ENCODE data around the gene MASTL. TPM values are rescaled to one million over a fixed set of nuclear protein-coding genes. Genes with fewer than 3 reads are reported as not detected.

The MASTL gene
- polyA plus RNA-seq, 3 donors from 2014 or later = 1.5 to 3.5 TPM; not detected in 1

- DNase-seq = no peak
- Mint-ChIP-seq H3K27ac (peak overlapping the region in 1 of 6 donors; percentile 57), H3K27me3 (ENCODE audit: low read depth in 3 of 3) (peaks cover 0 to 2% (median 0%) of the 10 kb centered on the region in 3 donors), H3K4me3 (no peak overlapping the region), H3K36me3 (peaks cover 5 to 26% (median 23%) of the 10 kb centered on the region in 3 donors), H3K9me3 (no peaks in the 10 kb centered on the region), H3K4me1 (no peaks in the 10 kb centered on the region)
Measured at GRCh38 chr10:27169849-27170248, 14.7 kb downstream of the MASTL start.

DNA sequence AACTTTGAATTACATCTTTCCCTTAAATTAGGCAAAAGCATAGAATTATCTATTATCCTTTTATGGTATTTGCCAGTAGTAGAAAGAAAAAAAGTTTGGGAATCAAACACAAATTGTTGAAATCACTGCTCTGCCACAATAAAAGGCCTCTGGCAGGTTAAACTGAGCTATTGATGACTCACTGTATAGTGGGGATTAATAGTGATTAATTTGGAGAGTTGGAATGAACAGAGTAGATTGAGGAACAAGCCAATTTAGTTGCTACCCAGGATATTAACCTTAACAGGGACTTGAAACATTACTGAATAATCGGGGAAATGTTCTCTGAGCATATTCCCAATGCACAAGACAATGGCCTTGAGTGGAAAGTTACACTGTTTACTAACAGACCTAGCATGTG lies 33.1 kb downstream of the MASTL start:
- Mint-ChIP-seq H3K4me1 (no peaks in the 10 kb centered on the region), H3K27me3 (ENCODE audit: low read depth in 3 of 3) (no peaks in the 10 kb centered on the region), H3K36me3 (peaks cover 6 to 14% (median 13%) of the 10 kb centered on the region in 3 donors), H3K27ac (no peak overlapping the region), H3K9me3 (no peaks in the 10 kb centered on the region), H3K4me3 (no peak overlapping the region)
- DNase-seq = no peak

DNA sequence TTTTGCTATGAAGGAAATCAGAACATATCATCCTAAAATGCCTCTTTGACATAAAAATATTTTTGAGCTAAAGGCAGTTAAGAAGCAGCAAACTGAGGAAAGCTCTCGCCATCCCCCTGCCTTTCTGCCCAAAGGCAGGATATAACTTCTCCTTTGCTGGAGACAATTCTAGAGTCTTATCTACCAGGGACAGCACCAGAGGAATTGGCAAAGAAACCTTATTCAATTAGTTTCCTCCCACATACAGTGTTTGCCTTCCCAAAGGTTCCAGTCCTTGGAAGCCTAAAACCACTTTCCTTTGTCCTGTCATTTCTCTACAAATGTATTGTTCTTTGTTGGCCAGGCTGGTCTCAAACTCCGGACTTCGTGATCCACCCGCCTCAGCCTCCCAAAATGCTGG lies 33.7 kb downstream of the MASTL start:
- Mint-ChIP-seq H3K36me3 (peaks cover 6 to 14% (median 12%) of the 10 kb centered on the region in 3 donors), H3K4me3 (no peak overlapping the region), H3K27ac (no peak overlapping the region), H3K27me3 (ENCODE audit: low read depth in 3 of 3) (no peaks in the 10 kb centered on the region), H3K4me1 (no peaks in the 10 kb centered on the region), H3K9me3 (no peaks in the 10 kb centered on the region)
- no peak for DNase-seq

- H3K4me3 Mint-ChIP-seq = no peak overlapping the region
- no peaks in the 10 kb centered on the region for H3K4me1 Mint-ChIP-seq
- H3K36me3 Mint-ChIP-seq = peaks cover 0 to 8% (median 4%) of the 10 kb centered on the region in 3 donors
- no peaks in the 10 kb centered on the region for H3K9me3 Mint-ChIP-seq
- H3K27ac Mint-ChIP-seq = no peak overlapping the region
- no peaks in the 10 kb centered on the region for H3K27me3 Mint-ChIP-seq (ENCODE audit: low read depth in 3 of 3)
- no peak for DNase-seq
Measured at GRCh38 chr10:27190508-27190907, 35.4 kb downstream of the MASTL start.

DNA sequence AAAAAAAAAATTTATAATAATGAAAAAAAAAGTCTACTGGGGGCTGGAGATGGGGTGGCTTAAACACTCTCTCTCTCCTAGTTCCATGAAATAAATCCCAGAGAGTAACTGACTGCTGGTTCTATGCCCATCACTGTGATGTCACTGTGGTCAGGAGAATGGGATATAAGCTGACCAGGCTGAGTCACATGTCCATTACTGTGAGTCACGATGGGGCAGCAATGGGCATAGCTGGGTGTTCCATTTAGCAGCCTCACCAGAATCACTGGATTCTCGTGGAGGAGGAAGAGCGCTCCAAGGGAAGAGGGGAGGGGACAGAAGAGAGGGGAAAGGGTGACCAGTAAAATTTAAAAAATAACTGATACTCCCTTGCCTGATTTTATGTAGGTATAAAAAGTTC lies 37.1 kb downstream of the MASTL start:
- no peak for DNase-seq
- no peaks in the 10 kb centered on the region for H3K9me3 Mint-ChIP-seq
- H3K4me3 Mint-ChIP-seq = no peak overlapping the region
- H3K27me3 Mint-ChIP-seq (ENCODE audit: low read depth in 3 of 3) = no peaks in the 10 kb centered on the region
- no peaks in the 10 kb centered on the region for H3K4me1 Mint-ChIP-seq
- H3K27ac Mint-ChIP-seq = peak overlapping the region in 3 of 6 donors; percentile 44 to 58 (median 57)
- peaks cover 0 to 8% (median 4%) of the 10 kb centered on the region in 3 donors for H3K36me3 Mint-ChIP-seq

GRCh38 chr10:27197980-27198620 lies 42.9 kb downstream of the MASTL start:
- H3K27ac Mint-ChIP-seq = peak overlapping the region; percentile 5 to 60 (median 24)
- no peak overlapping the region for H3K4me3 Mint-ChIP-seq
- peaks cover 0 to 2% (median 0%) of the 10 kb centered on the region in 3 donors for H3K27me3 Mint-ChIP-seq (ENCODE audit: low read depth in 3 of 3)
- no peak for DNase-seq
- H3K4me1 Mint-ChIP-seq = peaks cover 4 to 19% of the 10 kb centered on the region in 2 donors
- no peaks in the 10 kb centered on the region for H3K9me3 Mint-ChIP-seq
- peaks cover 13 to 22% (median 21%) of the 10 kb centered on the region in 3 donors for H3K36me3 Mint-ChIP-seq

DNA sequence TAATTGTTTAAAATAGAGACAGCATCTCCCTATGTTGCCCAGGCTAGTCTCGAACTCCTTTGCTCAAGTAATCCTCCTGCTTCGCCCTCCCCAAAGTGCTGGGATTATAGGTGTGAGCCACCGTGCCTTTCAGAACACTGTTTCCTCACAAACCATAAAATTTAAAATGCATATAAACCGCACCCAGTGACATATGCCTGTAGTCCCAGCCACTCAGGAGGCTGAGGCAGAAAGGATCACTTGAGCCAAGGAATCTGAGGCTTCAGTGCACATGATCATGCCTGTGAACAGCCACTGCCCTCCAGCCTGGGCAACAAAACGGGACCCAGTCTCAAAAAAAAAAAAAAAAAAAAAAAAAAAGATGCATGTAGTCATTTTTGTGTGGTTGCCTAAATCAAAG lies 48.7 kb downstream of the MASTL start:
- no peak overlapping the region for H3K4me3 Mint-ChIP-seq
- H3K36me3 Mint-ChIP-seq = peaks cover 19 to 31% (median 20%) of the 10 kb centered on the region in 3 donors
- H3K9me3 Mint-ChIP-seq = no peaks in the 10 kb centered on the region
- H3K4me1 Mint-ChIP-seq = peaks cover 0 to 11% of the 10 kb centered on the region in 2 donors
- peak overlapping the region in 1 of 6 donors; percentile 53 for H3K27ac Mint-ChIP-seq
- no peaks in the 10 kb centered on the region for H3K27me3 Mint-ChIP-seq (ENCODE audit: low read depth in 3 of 3)
- no peak for DNase-seq

- Mint-ChIP-seq H3K36me3 (peaks cover 22 to 38% (median 24%) of the 10 kb centered on the region in 3 donors), H3K9me3 (no peaks in the 10 kb centered on the region), H3K27me3 (ENCODE audit: low read depth in 3 of 3) (no peaks in the 10 kb centered on the region), H3K27ac (peak overlapping the region in 1 of 6 donors; percentile 43), H3K4me3 (no peak overlapping the region), H3K4me1 (peaks cover 0 to 5% of the 10 kb centered on the region in 2 donors)
- DNase-seq = no peak
Measured at GRCh38 chr10:27207350-27207749, 52.2 kb downstream of the MASTL start.

DNA sequence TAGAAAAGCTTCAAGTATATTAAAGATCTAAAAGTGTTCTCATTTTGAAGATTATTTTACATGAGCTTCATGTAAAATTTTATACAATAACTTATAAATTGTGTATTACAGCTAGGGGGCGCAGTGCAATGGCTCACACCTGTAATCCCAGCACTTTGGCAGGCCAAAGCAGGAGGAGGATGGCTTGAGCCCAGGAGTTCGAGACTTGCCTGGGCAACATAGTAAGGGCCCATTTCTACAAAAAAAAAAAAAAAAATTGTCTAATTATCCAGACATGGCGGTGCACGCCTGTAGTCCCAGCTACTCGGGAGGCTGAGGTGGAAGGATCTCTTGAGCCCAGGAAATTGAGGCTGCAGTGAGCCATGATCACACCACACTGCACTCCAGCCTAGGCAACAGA lies 68.8 kb downstream of the MASTL start:
- Mint-ChIP-seq H3K27me3 (ENCODE audit: low read depth in 3 of 3) (peaks cover 4 to 15% (median 8%) of the 10 kb centered on the region in 3 donors), H3K27ac (peak overlapping the region; percentile 86 to 97 (median 94)), H3K4me1 (peaks cover 49 to 59% of the 10 kb centered on the region in 2 donors), H3K9me3 (no peaks in the 10 kb centered on the region), H3K4me3 (peak overlapping the region; percentile 68 to 95 (median 79)), H3K36me3 (peaks cover 16 to 18% (median 18%) of the 10 kb centered on the region in 3 donors)
- peak; percentile 31 to 41 (median 39) for DNase-seq

DNA sequence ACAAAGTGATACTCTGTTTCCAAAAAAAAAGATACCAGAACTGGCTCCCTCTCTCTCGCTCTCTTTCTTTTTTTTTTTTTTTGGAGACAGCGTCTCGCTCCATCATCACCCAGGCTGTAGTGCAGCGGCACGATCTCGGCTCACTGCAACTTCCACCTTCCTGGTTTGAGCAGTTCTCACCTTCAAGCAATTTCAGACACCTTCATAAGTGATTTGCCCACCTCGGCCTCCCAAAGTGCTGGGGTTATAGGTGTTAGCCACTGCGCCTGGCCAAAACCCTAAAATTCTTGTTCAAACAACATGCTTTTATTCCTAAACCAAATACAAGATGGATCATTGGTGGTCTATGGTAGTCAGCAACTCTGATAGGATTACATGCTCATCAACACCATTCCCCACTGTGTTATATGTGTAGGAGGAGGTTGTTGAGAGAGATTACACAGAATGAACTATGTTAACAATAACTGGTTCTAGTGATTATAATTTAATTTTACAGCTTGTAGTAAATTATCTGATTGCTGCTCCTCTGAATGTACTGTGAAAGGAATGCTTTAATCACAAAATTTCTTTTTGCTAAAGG lies 69.9 kb downstream of the MASTL start:
- H3K4me3 Mint-ChIP-seq = peak overlapping the region; percentile 77 to 95 (median 81)
- H3K27me3 Mint-ChIP-seq (ENCODE audit: low read depth in 3 of 3) = peaks cover 4 to 15% (median 8%) of the 10 kb centered on the region in 3 donors
- H3K4me1 Mint-ChIP-seq = peaks cover 49 to 59% of the 10 kb centered on the region in 2 donors
- peak; percentile 86 to 87 (median 87) for DNase-seq
- peaks cover 8 to 12% (median 9%) of the 10 kb centered on the region in 3 donors for H3K36me3 Mint-ChIP-seq
- no peaks in the 10 kb centered on the region for H3K9me3 Mint-ChIP-seq
- H3K27ac Mint-ChIP-seq = peak overlapping the region; percentile 86 to 97 (median 94)

DNA sequence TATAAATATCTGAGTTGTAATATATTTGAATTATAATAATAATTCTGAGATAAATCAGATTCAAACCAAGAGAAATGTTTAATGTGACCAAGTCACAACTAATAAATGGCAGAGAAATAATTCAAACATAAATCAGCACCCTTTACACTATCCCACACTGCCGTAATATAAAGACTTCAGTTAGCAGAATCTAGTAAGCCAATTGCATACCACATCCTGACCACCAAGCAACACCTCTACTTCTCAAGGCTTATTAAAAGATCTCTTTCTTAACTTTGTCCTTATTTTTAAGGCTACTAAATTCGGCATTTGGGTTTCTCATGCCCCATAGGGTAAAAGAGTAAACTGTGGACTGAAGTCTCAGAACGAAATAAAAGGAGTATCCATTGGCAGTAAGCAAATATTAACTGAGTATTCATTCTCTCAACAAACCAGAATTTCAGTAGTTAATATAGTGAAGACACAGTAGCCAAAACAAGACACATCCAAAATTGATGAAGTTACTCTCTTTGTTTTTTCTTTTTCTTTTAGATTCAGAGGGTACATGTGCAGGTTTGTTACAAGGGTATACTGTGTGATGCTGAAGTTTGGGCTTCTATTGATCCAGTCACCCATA lies 70.6 kb downstream of the MASTL start:
- Mint-ChIP-seq H3K9me3 (no peaks in the 10 kb centered on the region), H3K27ac (peak overlapping the region; percentile 86 to 97 (median 93)), H3K4me1 (peaks cover 53 to 61% of the 10 kb centered on the region in 2 donors), H3K4me3 (peak overlapping the region; percentile 63 to 95 (median 81)), H3K36me3 (peaks cover 12 to 13% (median 12%) of the 10 kb centered on the region in 3 donors), H3K27me3 (ENCODE audit: low read depth in 3 of 3) (peaks cover 4 to 15% (median 8%) of the 10 kb centered on the region in 3 donors)
- DNase-seq = peak; percentile 77 to 80 (median 79)

DNA sequence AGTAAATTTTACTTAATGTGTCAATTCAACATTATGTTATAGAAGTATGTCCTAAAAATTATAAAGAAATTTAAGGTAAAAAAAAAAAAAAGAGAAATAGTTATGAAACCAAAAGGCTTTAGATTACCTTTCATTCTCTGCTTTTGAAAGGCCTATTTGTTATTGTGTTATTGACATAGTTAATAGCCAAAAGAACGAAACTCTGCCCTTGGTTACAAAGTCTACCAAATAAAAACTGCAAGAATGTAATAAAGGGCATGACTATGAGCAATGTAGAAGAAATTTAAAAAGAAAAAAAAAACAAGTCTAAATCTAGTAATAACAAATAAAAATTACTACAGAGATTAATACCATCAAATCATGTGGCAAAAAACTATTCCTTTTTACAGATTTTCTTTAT lies 74.9 kb downstream of the MASTL start:
- no peak overlapping the region for H3K4me3 Mint-ChIP-seq
- peaks cover 2 to 6% (median 4%) of the 10 kb centered on the region in 3 donors for H3K27me3 Mint-ChIP-seq (ENCODE audit: low read depth in 3 of 3)
- no peak overlapping the region for H3K27ac Mint-ChIP-seq
- H3K36me3 Mint-ChIP-seq = peaks cover 19 to 23% (median 21%) of the 10 kb centered on the region in 3 donors
- H3K9me3 Mint-ChIP-seq = no peaks in the 10 kb centered on the region
- DNase-seq = no peak
- peaks cover 42 to 62% of the 10 kb centered on the region in 2 donors for H3K4me1 Mint-ChIP-seq

- Mint-ChIP-seq H3K4me3 (peak overlapping the region in 1 of 5 donors; percentile 10), H3K27ac (peak overlapping the region in 2 of 6 donors; percentile 20 to 40), H3K9me3 (no peaks in the 10 kb centered on the region), H3K27me3 (ENCODE audit: low read depth in 3 of 3) (peaks cover 0 to 4% (median 2%) of the 10 kb centered on the region in 3 donors), H3K36me3 (peaks cover 13 to 19% (median 14%) of the 10 kb centered on the region in 3 donors), H3K4me1 (peaks cover 54 to 71% of the 10 kb centered on the region in 2 donors)
- DNase-seq = no peak
Measured at GRCh38 chr10:27235706-27236105, 80.6 kb downstream of the MASTL start.
